ENCODE data around the gene STK40. TPM values are rescaled to one million over a fixed set of nuclear protein-coding genes. Genes with fewer than 3 reads are reported as not detected.

The STK40 gene
- total RNA-seq = 13.4 TPM

DNA sequence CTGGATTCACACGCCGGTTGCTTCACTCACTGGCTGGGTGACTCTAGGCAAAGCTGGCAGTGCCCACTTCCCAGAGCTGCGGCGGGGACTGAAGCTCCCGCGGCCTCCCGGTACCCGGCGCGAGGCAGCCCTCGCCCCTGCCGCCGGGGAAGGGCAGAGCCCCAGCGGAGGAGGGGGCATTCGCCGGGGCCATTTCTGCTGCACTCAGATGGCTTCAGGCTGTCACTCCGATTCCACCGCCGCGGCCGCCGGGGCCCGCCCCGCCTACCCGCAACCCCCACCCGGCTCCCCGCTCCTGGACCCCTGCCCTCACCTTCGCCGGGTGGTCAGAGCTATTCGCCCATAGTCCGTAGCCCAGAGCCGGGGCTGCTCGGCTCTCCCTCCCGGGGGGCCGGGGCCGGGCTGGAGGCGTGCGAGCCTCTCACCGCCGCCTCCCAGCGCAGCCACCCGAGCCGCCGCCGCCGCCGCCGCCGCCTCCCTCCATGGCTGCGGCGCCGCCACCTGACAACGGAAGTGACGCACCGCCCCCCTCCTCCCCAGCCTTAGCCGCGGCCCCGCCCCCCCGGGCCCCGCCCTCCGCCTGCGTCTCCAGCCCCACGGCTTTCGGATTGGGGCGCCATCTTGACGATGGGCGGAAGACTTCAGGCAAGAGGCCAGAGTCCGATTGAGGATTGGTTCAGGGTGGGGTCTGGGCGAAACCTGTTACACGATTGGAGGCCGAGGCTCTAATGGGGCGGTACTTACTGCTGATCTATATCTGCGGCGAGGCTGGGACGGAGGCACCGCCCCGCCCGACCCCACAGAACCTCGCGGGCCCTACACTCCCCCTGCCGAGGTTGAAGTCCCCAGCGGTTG, at the start of gene STK40:
Gene STK40 (minus strand): TSS at position 515 of the 855 bp plus-strand sequence. CDS start 24,592 bp downstream, outside the sequence.

GRCh38 chr1:36397378-36398230, 11.9 kb upstream of the STK40 start, which contains the start of gene LSM10:
TSS of gene LSM10 (minus strand) at chr1:36397908. CDS start at chr1:36394129, 3,779 bp downstream.

DNA sequence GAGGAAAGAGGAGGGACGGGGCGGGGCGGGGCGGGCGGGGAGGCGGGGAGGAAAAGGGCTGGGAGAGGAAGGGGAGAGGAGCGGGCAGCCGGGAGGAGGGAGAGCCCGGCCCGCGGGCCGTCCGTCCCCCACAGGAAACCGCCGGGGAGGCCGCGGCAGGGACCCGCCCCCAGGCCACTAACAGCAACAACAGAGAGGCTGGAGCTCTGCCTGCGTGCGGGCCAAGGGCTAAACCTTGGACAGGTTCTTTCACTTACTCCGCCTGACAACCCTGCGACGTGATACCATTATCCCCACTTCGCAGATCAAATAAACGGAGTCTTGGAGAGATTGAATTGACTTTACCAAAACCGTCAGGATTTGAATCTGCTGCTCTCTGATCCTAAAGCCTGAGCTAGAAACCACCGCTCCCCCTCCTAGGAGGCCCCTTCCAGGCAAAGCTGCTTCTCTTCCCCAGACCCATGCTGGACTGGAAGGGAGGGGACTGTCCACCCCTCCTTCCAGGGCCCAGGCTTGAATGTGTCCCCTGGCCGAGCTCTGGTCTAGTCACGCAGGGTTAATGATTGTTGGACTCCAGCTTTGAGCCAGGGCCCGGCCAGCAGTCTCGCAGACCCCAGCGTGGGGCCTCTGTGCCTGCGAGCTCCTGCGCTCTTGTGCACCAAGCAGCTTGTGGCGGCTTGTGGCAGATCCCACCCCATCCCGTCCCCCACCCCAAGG, 61.9 kb downstream of the STK40 start, which contains the start of gene EVA1B:
Gene EVA1B (minus strand): TSS at position 10 of the 717 bp plus-strand sequence. CDS start 608 bp downstream, outside the sequence.

DNA sequence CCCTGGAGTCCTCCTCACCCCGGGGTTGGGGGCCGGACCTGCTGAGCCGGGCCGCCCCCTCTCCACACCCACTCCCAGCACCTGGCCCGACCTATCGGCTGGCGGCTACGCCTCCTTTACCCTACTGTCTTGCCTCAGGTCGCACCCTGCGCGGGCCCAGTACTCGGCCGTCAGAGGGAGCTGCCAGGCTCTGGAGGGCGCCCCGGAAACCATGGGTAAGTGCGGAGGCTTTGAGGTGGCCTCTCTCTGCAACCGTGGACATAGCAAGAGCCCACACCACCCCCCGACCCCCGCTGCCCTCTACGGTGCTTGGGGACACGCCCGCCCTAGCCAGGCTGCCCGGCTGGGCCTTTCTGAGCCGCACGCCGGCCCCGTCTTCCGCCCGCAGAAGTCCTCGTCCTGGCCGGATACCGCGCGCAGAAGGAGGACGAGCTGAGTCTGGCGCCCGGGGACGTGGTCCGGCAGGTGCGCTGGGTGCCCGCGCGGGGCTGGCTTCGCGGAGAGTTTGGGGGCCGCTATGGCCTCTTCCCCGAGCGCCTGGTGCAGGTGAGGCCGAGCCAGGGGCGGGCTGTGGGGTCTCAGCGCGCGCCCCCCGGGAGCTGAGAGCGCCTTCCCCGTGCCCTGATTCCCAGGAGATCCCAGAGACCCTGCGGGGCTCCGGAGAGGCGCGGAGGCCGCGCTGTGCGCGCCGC, 79.4 kb downstream of the STK40 start, which contains the start of gene SH3D21:
Gene SH3D21 (plus strand): TSS at position 159 of the 692 bp plus-strand sequence. CDS start 53 bp downstream, at position 212.

Small RNA genes lying within 50 kb of the gene (small RNA-seq; reads per million reads assigned to genes)
- gene RNU4-27P = 0.08 reads per million
- gene SNORA63C = 2.8 reads per million, percentile 89 among the genes with 10 or more reads in this experiment

Other genes starting within 250 kb of the STK40 start
- gene TRAPPC3, start 236.4 kb downstream of the STK40 start, total RNA-seq = 51.0 TPM
- gene MAP7D1, start 229.8 kb downstream of the STK40 start, total RNA-seq = 78.7 TPM
- gene THRAP3, start 161.5 kb downstream of the STK40 start, total RNA-seq = 105 TPM
- 3.0 TPM for gene SH3D21, start 79.6 kb downstream of the STK40 start, total RNA-seq
- 3.5 TPM for gene EVA1B, start 62.3 kb downstream of the STK40 start, total RNA-seq
- gene LSM10, start 12.0 kb upstream of the STK40 start, total RNA-seq = 6.2 TPM
- 28.1 TPM for gene OSCP1, start 64.5 kb upstream of the STK40 start, total RNA-seq
- gene MRPS15, start 78.5 kb upstream of the STK40 start, total RNA-seq = 31.8 TPM
- 4.6 TPM for gene CSF3R, start 97.0 kb upstream of the STK40 start, total RNA-seq